ENCODE results near the gene TMC5. TPM values are rescaled to one million over a fixed set of nuclear protein-coding genes. Genes with fewer than 3 reads are reported as not detected.

TMC5 gene
- total RNA-seq, 2 experiments from 2014 or later: not detected

GRCh38 chr16:19528666-19529065 is 111.0 kb downstream of the TMC5 start:
- Histone ChIP-seq H3K27me3 (ENCODE audit: control insufficient read depth in 1 of 2, insufficient read depth in 2 of 2, low read length in 2 of 2) (no peaks in the 10 kb centered on the region), H3K36me3 (ENCODE audit: insufficient read depth, low read length) (peaks cover 15% of the 10 kb centered on the region), H3K4me3 (ENCODE audit: low read length) (no peak overlapping the region), H3K27ac (ENCODE audit: low read depth in 1 of 2, low read length in 2 of 2) (no peak overlapping the region), H3K4me1 (ENCODE audit: insufficient read depth, low read length) (peaks cover 13% of the 10 kb centered on the region), H3K9me3 (ENCODE audit: control insufficient read depth in 1 of 2, insufficient read depth in 1 of 2, low read length in 2 of 2) (no peaks in the 10 kb centered on the region)
- intact Hi-C loops (cut with DNase I, micrococcal nuclease): loop anchor here in 1 of 2 experiments (10.0 kb wide), 1 partner anchor 1376 kb away; the partner anchor contains the start of genes DCUN1D3 and LYRM1
- peaks cover 20% of the 10 kb centered on the region for H3K4me1 Mint-ChIP-seq (ENCODE audit: low read depth)
- no peak for ATAC-seq (ENCODE audit: poor library complexity)
- no peaks in the 10 kb centered on the region for H3K9me3 Mint-ChIP-seq
- H3K27me3 Mint-ChIP-seq: no peaks in the 10 kb centered on the region
- ChIA-PET POLR2A (no interaction called here), CTCF (interaction anchor here (1.6 kb wide), 1 partner anchor 26 kb away, joined by 6 read pairs; the partner anchor contains the start of gene VPS35L)
- TF ChIP-seq CTCF (IDR thresholded peaks at IDR 0.05): no peak
- no peak overlapping the region for H3K4me3 Mint-ChIP-seq
- peaks cover 57% of the 10 kb centered on the region for H3K36me3 Mint-ChIP-seq (ENCODE audit: low read depth)
- H3K27ac Mint-ChIP-seq: no peak overlapping the region
- no peak for DNase-seq

- intact Hi-C loops (cut with DNase I, micrococcal nuclease): no loop called here
- Histone ChIP-seq H3K36me3 (ENCODE audit: insufficient read depth, low read length) (peaks cover 21% of the 10 kb centered on the region), H3K27ac (ENCODE audit: low read depth in 1 of 2, low read length in 2 of 2) (no peak overlapping the region), H3K27me3 (ENCODE audit: control insufficient read depth in 1 of 2, insufficient read depth in 2 of 2, low read length in 2 of 2) (no peaks in the 10 kb centered on the region), H3K4me3 (ENCODE audit: low read length) (no peak overlapping the region), H3K4me1 (ENCODE audit: insufficient read depth, low read length) (no peaks in the 10 kb centered on the region), H3K9me3 (ENCODE audit: control insufficient read depth in 1 of 2, insufficient read depth in 1 of 2, low read length in 2 of 2) (no peaks in the 10 kb centered on the region)
- H3K27ac Mint-ChIP-seq: no peak overlapping the region
- no peaks in the 10 kb centered on the region for H3K27me3 Mint-ChIP-seq
- H3K36me3 Mint-ChIP-seq (ENCODE audit: low read depth): peaks cover 77% of the 10 kb centered on the region
- H3K4me3 Mint-ChIP-seq: no peak overlapping the region
- ChIA-PET CTCF (no interaction called here), POLR2A (no interaction called here)
- DNase-seq (no peak), ATAC-seq (ENCODE audit: poor library complexity) (no peak)
- H3K9me3 Mint-ChIP-seq: no peaks in the 10 kb centered on the region
- no peaks in the 10 kb centered on the region for H3K4me1 Mint-ChIP-seq (ENCODE audit: low read depth)
- no peak for TF ChIP-seq CTCF (IDR thresholded peaks at IDR 0.05)
Measured at GRCh38 chr16:19532601-19533000, 114.9 kb downstream of the TMC5 start.

- Histone ChIP-seq H3K9me3 (ENCODE audit: control insufficient read depth in 1 of 2, insufficient read depth in 1 of 2, low read length in 2 of 2) (no peaks in the 10 kb centered on the region), H3K36me3 (ENCODE audit: insufficient read depth, low read length) (peaks cover 30% of the 10 kb centered on the region), H3K4me3 (ENCODE audit: low read length) (no peak overlapping the region), H3K4me1 (ENCODE audit: insufficient read depth, low read length) (no peaks in the 10 kb centered on the region), H3K27ac (ENCODE audit: low read depth in 1 of 2, low read length in 2 of 2) (no peak overlapping the region), H3K27me3 (ENCODE audit: control insufficient read depth in 1 of 2, insufficient read depth in 2 of 2, low read length in 2 of 2) (no peaks in the 10 kb centered on the region)
- Mint-ChIP-seq H3K4me3 (no peak overlapping the region), H3K4me1 (ENCODE audit: low read depth) (no peaks in the 10 kb centered on the region), H3K36me3 (ENCODE audit: low read depth) (peaks cover 72% of the 10 kb centered on the region), H3K27ac (no peak overlapping the region), H3K9me3 (no peaks in the 10 kb centered on the region), H3K27me3 (no peaks in the 10 kb centered on the region)
- no peak for ATAC-seq (ENCODE audit: poor library complexity)
- no peak for DNase-seq
- POLR2A ChIA-PET: no interaction called here
- TF ChIP-seq CTCF (IDR thresholded peaks at IDR 0.05): no peak
- CTCF ChIA-PET: interaction anchor here (1.0 to 2.4 kb wide), 2 partner anchors 12 to 14 kb away, joined by 3 to 14 read pairs; partner anchors contain the start of gene VPS35L
- intact Hi-C loops (cut with DNase I, micrococcal nuclease): no loop called here
Measured at GRCh38 chr16:19540241-19540970, 122.7 kb downstream of the TMC5 start.
